Nephron (organoid): ENCODE measurements around the gene TARS2.

Experiments used
- H3K27ac Mint-ChIP-seq, 3 experiments: 2 replicates each; pipeline ENCODE4 v1.8.0; 2020; ENCODE audit warnings: mixed read lengths in 3 of 3, mild to moderate bottlenecking in 2 of 3, moderate library complexity in 1 of 3
- H3K27me3 Mint-ChIP-seq: 2 replicates; pipeline ENCODE4 v1.8.0; 2021; ENCODE audit warnings: low read depth, mild to moderate bottlenecking, moderate library complexity, mixed read lengths
- H3K36me3 Mint-ChIP-seq: 2 replicates; pipeline ENCODE4 v1.8.0; 2020; ENCODE audit warnings: low read depth, mixed read lengths
- H3K4me1 Mint-ChIP-seq: 2 replicates; pipeline ENCODE4 v1.8.0; 2020; ENCODE audit warnings: mixed read lengths
- H3K4me3 Mint-ChIP-seq, 3 experiments: 2 replicates each; pipeline ENCODE4 v1.8.0; 2020; ENCODE audit warnings: mild to moderate bottlenecking in 3 of 3, mixed read lengths in 3 of 3, moderate library complexity in 2 of 3
- H3K9me3 Mint-ChIP-seq: 2 replicates; pipeline ENCODE4 v1.8.0; 2020; ENCODE audit warnings: mixed read lengths
- CTCF ChIP-seq, 3 experiments: fragments of 200-600 bp; sonication (generic); IDR thresholded peaks; one replicate each; pipeline ENCODE4 v1.5.0; 2021; ENCODE audit warnings: antibody characterized with exemption in 3 of 3; ENCODE audit not compliant: unreplicated experiment in 3 of 3

Gene TARS2

GRCh38 chr1:150525348-150525747 is 38.1 kb downstream of the TARS2 start:
- H3K9me3 Mint-ChIP-seq = no peaks in the 10 kb centered on the region
- H3K27me3 Mint-ChIP-seq = no peaks in the 10 kb centered on the region
- no peaks in the 10 kb centered on the region for H3K36me3 Mint-ChIP-seq
- no peak overlapping the region for H3K4me3 Mint-ChIP-seq
- H3K27ac Mint-ChIP-seq = no peak overlapping the region
- TF ChIP-seq CTCF (IDR thresholded peaks at IDR 0.05; ENCODE audit: unreplicated experiment in 3 of 3) = no peak
- H3K4me1 Mint-ChIP-seq = peaks cover 13% of the 10 kb centered on the region

GRCh38 chr1:150528196-150528595 is 41.0 kb downstream of the TARS2 start:
- no peaks in the 10 kb centered on the region for H3K27me3 Mint-ChIP-seq
- H3K27ac Mint-ChIP-seq = no peak overlapping the region
- TF ChIP-seq CTCF (IDR thresholded peaks at IDR 0.05; ENCODE audit: unreplicated experiment in 3 of 3) = no peak
- no peaks in the 10 kb centered on the region for H3K9me3 Mint-ChIP-seq
- H3K36me3 Mint-ChIP-seq = no peaks in the 10 kb centered on the region
- H3K4me1 Mint-ChIP-seq = peaks cover 17% of the 10 kb centered on the region
- H3K4me3 Mint-ChIP-seq = no peak overlapping the region

- Mint-ChIP-seq H3K4me3 (no peak overlapping the region), H3K27ac (no peak overlapping the region), H3K9me3 (no peaks in the 10 kb centered on the region), H3K27me3 (no peaks in the 10 kb centered on the region), H3K4me1 (peaks cover 17% of the 10 kb centered on the region), H3K36me3 (no peaks in the 10 kb centered on the region)
- TF ChIP-seq CTCF (IDR thresholded peaks at IDR 0.05; ENCODE audit: unreplicated experiment in 3 of 3) = no peak
Observed at GRCh38 chr1:150529017-150529416, 41.8 kb downstream of the TARS2 start.

GRCh38 chr1:150530491-150531159 is 43.4 kb downstream of the TARS2 start:
- Mint-ChIP-seq H3K27ac (peak overlapping the region in 1 of 3 experiments; percentile 30), H3K4me3 (no peak overlapping the region), H3K9me3 (no peaks in the 10 kb centered on the region), H3K4me1 (peaks cover 22% of the 10 kb centered on the region), H3K27me3 (no peaks in the 10 kb centered on the region), H3K36me3 (no peaks in the 10 kb centered on the region)
- TF ChIP-seq CTCF (IDR thresholded peaks at IDR 0.05; ENCODE audit: unreplicated experiment in 3 of 3) = no peak

- H3K4me3 Mint-ChIP-seq = no peak overlapping the region
- no peak for TF ChIP-seq CTCF (IDR thresholded peaks at IDR 0.05; ENCODE audit: unreplicated experiment in 3 of 3)
- no peaks in the 10 kb centered on the region for H3K9me3 Mint-ChIP-seq
- H3K36me3 Mint-ChIP-seq = no peaks in the 10 kb centered on the region
- no peaks in the 10 kb centered on the region for H3K27me3 Mint-ChIP-seq
- H3K4me1 Mint-ChIP-seq = peaks cover 28% of the 10 kb centered on the region
- H3K27ac Mint-ChIP-seq = peak overlapping the region; percentile 80 to 85 (median 83)
Observed at GRCh38 chr1:150532860-150533259, 45.6 kb downstream of the TARS2 start.

GRCh38 chr1:150534002-150534401 is 46.8 kb downstream of the TARS2 start:
- Mint-ChIP-seq H3K27me3 (peaks cover 3% of the 10 kb centered on the region), H3K36me3 (no peaks in the 10 kb centered on the region), H3K27ac (no peak overlapping the region), H3K4me1 (peaks cover 28% of the 10 kb centered on the region), H3K9me3 (no peaks in the 10 kb centered on the region), H3K4me3 (no peak overlapping the region)
- TF ChIP-seq CTCF (IDR thresholded peaks at IDR 0.05; ENCODE audit: unreplicated experiment in 3 of 3) = no peak
